Activated CD4-positive, alpha-beta T cell treated with anti-CD3 and anti-CD28 coated beads, Interleukin-2, amount 50 U/mL, for 1 hour (primary cell): Measurements from ENCODE around the gene SLC6A13.

Experiments
- DNase-seq: peaks from one replicate; pipeline ENCODE4 v3.0.0-alpha.2; 2020

The SLC6A13 gene

DNA sequence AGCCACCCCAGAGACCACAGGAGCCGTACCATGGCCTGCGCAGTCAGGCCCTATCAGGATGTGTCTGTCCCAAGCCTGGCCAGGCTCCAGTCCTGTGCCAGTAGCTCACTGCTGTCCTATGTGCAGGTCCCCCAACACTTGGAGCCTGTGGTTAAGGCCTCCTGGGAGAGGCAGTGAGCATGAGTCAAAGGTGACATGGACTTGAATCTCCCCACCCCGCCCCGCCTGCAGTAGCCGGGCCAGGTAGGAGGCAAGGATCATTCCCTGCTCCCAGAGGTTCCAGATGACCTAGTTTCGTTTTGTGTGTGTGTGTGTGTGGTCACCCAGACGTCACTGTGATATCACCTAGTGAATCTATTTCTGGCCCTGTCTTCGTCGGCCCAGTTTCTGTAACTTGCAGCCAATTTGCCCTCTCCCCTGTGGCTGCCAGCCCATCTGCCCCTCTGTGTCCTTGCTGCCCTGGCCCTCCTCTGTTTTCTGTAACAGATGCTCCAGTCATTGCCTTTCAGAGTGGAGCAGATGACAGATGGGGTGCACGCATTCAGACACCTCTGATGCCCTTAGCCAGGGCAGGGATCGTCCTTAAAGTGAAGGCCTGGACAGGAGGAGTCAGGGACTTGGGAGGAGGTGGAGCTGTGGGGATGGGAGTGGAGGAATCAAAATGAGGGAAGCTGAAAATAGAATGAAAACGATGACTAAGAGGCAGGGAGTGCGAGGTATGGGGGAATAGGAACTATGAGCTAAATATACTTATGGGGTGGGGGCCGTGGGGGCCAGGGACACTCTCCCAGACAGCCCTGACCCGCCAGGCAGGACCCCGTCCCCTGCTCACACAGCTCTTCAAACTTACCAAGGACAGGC is 86.1 kb downstream of the SLC6A13 start:
- DNase-seq: no peak

DNA sequence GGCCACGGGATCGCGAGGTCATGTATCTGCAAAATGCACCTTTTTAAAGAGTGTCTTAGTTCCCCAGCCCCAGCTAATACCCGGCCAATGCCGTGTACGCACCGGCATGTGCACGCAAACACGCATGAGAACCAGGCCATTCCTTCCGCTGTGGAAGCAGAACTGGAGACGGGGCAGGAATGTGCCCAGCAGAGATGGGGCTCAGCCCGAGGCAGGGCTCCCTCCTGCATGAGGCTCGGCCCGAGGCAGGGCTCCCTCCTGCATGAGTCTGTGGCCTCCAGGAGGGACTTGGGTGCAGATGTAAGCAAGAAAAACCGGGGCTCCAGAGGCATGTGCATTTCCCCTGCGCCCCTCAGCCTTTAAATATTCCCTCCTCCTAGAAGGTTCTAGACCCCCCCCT is 86.9 kb downstream of the SLC6A13 start:
- DNase-seq: no peak

DNA sequence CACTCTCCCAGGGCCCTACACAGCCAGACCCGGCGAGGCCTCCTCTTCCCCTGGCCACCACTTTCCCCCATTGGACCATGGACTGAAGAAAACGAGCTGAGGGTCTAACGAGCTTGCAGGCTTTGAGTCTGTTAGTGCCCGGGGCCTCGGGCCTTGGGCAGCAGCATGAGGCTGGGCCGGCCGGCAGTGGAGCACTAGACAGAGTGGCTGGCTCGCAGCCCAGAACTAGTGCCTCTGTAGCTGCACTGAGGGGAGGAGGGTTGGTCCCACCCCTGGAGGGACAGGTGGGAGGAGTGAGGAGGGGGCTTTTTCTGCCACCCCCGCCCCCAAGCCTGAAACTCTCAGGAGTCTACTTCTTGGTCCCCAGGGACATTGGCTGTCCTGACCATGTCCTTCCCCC is 87.4 kb downstream of the SLC6A13 start:
- no peak for DNase-seq

DNA sequence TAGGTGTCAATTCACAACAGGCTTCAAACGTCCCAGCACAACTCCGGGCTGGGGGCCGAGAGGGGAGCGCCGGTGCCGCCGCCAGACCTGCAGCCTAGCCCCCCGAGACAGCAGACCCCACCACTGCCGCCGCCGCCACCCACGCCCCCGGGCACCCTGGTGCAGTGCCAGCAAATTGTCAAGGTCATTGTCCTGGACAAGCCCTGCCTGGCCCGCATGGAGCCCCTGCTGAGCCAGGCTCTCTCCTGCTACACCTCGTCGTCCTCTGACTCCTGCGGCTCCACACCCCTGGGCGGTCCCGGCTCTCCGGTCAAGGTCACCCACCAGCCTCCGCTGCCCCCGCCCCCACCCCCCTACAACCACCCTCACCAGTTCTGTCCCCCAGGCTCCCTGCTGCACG is 88.0 kb downstream of the SLC6A13 start:
- DNase-seq: no peak

DNA sequence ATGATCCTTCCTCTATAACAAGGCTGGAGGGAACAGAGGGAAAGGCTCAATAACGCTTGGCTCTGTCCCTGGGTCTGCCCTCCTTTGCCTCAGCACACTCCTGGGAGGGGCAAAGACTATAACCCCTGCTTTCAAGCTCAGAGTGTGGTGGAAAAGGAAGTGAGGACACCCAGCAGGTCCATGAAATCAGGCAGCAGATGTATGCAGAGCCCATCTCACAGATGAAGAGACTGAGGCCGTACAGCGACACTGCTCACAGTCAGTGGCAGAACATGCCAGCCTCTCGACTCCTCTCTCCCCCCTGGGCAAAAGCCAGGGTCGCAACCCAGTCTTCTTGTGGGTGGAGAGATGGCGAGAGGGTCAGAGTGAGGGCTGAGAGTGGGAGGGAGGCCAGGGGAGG is 88.5 kb downstream of the SLC6A13 start:
- DNase-seq: no peak

DNA sequence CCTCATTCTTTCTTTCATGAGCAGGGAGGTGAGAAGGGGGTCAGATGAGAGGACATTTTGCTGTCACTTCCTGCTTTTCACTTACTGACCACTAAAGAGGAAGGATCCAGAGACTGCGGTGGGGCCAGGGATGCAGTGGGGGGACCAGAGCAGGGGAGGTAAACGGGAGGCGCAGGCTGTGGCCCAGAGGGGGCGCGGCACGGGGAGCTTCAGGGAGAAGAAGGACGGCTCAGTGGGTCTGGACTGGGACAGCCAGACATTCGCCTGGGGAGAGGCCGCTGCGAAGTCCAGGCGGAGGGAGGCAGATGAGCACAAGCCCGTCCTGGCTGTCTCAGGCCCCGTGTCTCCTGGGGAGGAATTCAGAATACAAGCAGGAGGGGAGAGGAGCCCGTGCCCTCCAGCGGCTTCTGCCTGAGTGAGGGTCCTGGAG is 89.9 kb downstream of the SLC6A13 start:
- no peak for DNase-seq

DNA sequence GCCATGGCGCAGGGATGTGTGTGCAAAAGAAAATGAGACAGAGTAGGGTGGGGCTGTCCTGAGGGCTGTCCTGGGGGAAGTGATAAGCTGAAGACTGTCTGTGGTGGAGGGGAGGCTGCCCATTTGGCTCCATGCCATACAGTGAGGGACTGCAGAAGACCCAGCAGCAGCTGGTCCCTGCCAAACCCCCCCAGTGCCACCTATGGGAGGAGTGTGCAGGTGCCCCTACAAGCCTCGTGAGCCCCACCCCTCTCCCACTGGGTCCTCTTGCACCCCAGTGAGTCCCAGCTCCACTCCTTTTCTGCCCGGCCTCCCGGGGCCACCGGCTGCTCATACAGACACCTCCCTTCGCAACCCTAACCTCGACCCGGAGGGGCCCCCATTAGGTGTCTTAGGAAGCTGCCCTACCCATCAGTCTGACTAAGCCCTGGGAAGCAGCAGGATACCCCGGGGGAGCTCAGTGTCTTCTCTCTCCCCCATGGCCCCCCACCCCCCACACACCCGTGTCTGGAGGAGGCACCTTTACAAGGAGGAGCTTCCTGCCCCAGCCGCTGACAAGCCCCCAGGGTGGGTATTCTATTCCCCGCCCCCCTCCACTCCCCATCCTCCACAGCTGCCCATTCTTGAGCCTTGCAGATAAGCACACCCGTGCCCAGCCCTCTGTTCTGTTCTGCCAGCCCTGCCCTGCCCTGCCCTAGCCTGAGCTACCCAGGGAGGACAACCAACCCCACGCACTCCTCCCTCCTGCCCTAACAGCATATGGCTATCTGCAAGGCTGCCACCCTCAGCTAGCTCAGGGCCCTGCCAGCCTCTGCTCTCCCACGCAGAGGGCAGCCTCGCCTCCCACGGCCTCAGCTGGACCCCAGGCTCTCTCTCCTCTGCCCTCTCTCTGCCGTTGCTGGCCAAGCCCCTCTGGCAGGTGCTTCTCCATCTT is 90.6 kb downstream of the SLC6A13 start:
- DNase-seq: no peak

DNA sequence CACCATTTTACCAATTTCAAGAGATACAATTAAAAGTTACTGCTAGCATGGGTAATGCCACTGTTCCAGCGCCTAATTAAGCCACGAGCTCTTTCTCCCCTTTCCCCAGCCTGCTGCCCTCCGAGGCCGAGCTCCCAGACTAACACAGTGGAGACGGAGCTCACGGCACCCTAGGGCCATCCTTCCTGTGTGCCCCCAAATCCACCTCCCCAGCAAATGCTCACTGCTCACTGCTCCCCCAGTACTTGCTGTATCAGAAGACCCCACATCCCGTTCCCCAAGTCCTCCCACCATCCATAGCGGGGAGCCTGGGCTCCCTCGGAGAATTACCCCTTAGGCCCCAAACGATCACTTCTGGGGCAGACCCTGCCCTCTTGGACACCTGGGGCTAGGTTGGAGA is 91.4 kb downstream of the SLC6A13 start:
- no peak for DNase-seq
